SKM-1 (cell line): ENCODE data around the gene IFI16.
A peak's percentile ranks its signal among the peaks of the same experiment; 100 is the strongest.
"Not testable (repeated sequence)": the region's sequence is repeated elsewhere in the genome, so short reads cannot be mapped to it uniquely, and the experiment has no call there.

Experiments used
- DNase-seq: peaks from one replicate; lab custom pipeline; 2025; ENCODE audit not compliant: unreplicated experiment; lab: John Stamatoyannopoulos, UW

Gene IFI16

GRCh38 chr1:159091607-159092031, 81.9 kb downstream of the IFI16 start:
- DNase-seq = peak; percentile 63

GRCh38 chr1:159092036-159092760, 82.5 kb downstream of the IFI16 start:
- DNase-seq = peak; percentile 63

- DNase-seq = no peak
Observed at GRCh38 chr1:159098596-159098995, 88.9 kb downstream of the IFI16 start.

- no peak for DNase-seq
Observed at GRCh38 chr1:159100589-159100988, 90.9 kb downstream of the IFI16 start.

GRCh38 chr1:159103021-159103420, 93.3 kb downstream of the IFI16 start:
- not testable (repeated sequence) for DNase-seq
